HL-60 (cell line): ENCODE results near the gene CADM2.

Experiments used
- DNase-seq, 2 experiments: peaks; one replicate each; pipeline ENCODE4 v3.0.0-alpha.2; 2010 to 2020; ENCODE audit warnings: low read depth in 1 of 2, low spot score in 1 of 2
- H3K27ac ChIP-seq: fragments of 250-450 bp; sonication (Bioruptor Pico); replicated peaks from 2 replicates; pipeline ENCODE4 v1.5.1; 2020; ENCODE audit warnings: mild to moderate bottlenecking, moderate library complexity
- H3K27me3 ChIP-seq: fragments of 250-450 bp; sonication (Bioruptor Pico); 2 replicates; pipeline ENCODE4 v1.5.1; 2021; ENCODE audit warnings: mild to moderate bottlenecking, moderate library complexity; ENCODE audit not compliant: insufficient read depth, poor library complexity, severe bottlenecking
- H3K4me3 ChIP-seq: replicated peaks from 2 replicates; pipeline ENCODE4 v1.5.1; 2011; ENCODE audit warnings: mild to moderate bottlenecking, control low read depth, low read length; ENCODE audit not compliant: insufficient read depth
- CTCF ChIP-seq: IDR thresholded peaks from one replicate; pipeline ENCODE4 v1.5.1; 2011; ENCODE audit warnings: low read length, control low read depth, inconsistent platforms; ENCODE audit not compliant: insufficient read depth
- GABPA ChIP-seq: IDR thresholded peaks from 2 replicates; pipeline ENCODE4 v1.6.1; 2012; ENCODE audit warnings: low read depth
- POLR2AphosphoS5 ChIP-seq: IDR thresholded peaks from 2 replicates; pipeline ENCODE4 v1.6.1; 2012; ENCODE audit warnings: low read depth
- REST ChIP-seq: IDR thresholded peaks from 2 replicates; pipeline ENCODE4 v1.6.1; 2012; ENCODE audit warnings: low read depth; ENCODE audit not compliant: insufficient replicate concordance
- SPI1 ChIP-seq: IDR thresholded peaks from 2 replicates; pipeline ENCODE4 v1.6.1; 2012; ENCODE audit warnings: low read depth, mild to moderate bottlenecking, borderline replicate concordance

The CADM2 gene

GRCh38 chr3:85252686-85253085 lies 293.9 kb downstream of the CADM2 start:
- Histone ChIP-seq H3K27ac (no peak overlapping the region), H3K27me3 (no peaks in the 10 kb centered on the region), H3K4me3 (no peak overlapping the region)
- no peak for TF ChIP-seq GABPA
- DNase-seq: no peak

- Histone ChIP-seq H3K27ac (no peak overlapping the region), H3K4me3 (no peak overlapping the region), H3K27me3 (no peaks in the 10 kb centered on the region)
- TF ChIP-seq SPI1 (no peak), REST (no peak), CTCF (no peak), POLR2AphosphoS5 (no peak), GABPA (no peak)
- no peak for DNase-seq
These were observed 295.9 kb downstream of the CADM2 start for GRCh38 chr3:85254738-85255137.

GRCh38 chr3:85255949-85256348 lies 297.2 kb downstream of the CADM2 start:
- H3K4me3 ChIP-seq: no peak overlapping the region
- TF ChIP-seq CTCF (no peak), GABPA (no peak), SPI1 (no peak), POLR2AphosphoS5 (no peak)
- H3K27ac ChIP-seq: no peak overlapping the region
- H3K27me3 ChIP-seq: no peaks in the 10 kb centered on the region
- no peak for DNase-seq

- TF ChIP-seq REST (no peak), SPI1 (no peak)
- DNase-seq: no peak
- no peak overlapping the region for H3K4me3 ChIP-seq
- no peak overlapping the region for H3K27ac ChIP-seq
- no peaks in the 10 kb centered on the region for H3K27me3 ChIP-seq
These were observed 299.5 kb downstream of the CADM2 start for GRCh38 chr3:85258326-85258725.

- Histone ChIP-seq H3K27ac (no peak overlapping the region), H3K4me3 (no peak overlapping the region), H3K27me3 (no peaks in the 10 kb centered on the region)
- no peak for DNase-seq
- TF ChIP-seq REST (no peak), SPI1 (no peak), GABPA (no peak), POLR2AphosphoS5 (no peak), CTCF (no peak)
These were observed 300.0 kb downstream of the CADM2 start for GRCh38 chr3:85258819-85259218.
